Caco-2 (cell line): Measurements from ENCODE around the gene COPS6. TPM values are rescaled to one million over a fixed set of nuclear protein-coding genes. Genes with fewer than 3 reads are reported as not detected.

ENCODE experiments used
- BruUV-seq: library from RNA; stranded (reverse); fragments of 400-500 nt; replicated peaks from 2 replicates; lab custom pipeline; 2021; lab: Mats Ljungman, UMichigan
- CTCF ChIA-PET: fragments of 300-600 bp; sonication (Branson Sonifier 250); formaldehyde crosslinking; loops from one replicate; lab custom pipeline; 2022; ENCODE audit warnings: antibody characterized with exemption; lab: Charles Lee
- POLR2A ChIA-PET: fragments of 300-600 bp; sonication (Branson Sonifier 250); formaldehyde crosslinking; loops from one replicate; lab custom pipeline; 2022; ENCODE audit warnings: antibody characterized with exemption; lab: Charles Lee
- DNase-seq, 2 experiments: peaks; one replicate each; pipeline versions ENCODE4 v3.0.0 to v3.0.0-alpha.2; 2020 to 2022
- H3K27me3 ChIP-seq: replicated peaks from 2 replicates; pipeline ENCODE4 v1.6.0; 2011; ENCODE audit warnings: low read length; ENCODE audit not compliant: control insufficient read depth, insufficient read depth
- H3K36me3 ChIP-seq: 2 replicates; pipeline ENCODE4 v1.5.1; 2011; ENCODE audit warnings: low read length; ENCODE audit not compliant: control insufficient read depth, insufficient read depth
- H3K4me1 ChIP-seq: fragments of 250-450 bp; sonication (Bioruptor Pico); 2 replicates; pipeline ENCODE4 v1.5.1; 2020; ENCODE audit warnings: mild to moderate bottlenecking
- H3K4me3 ChIP-seq: 2 replicates; pipeline ENCODE4 v1.5.1; 2011; ENCODE audit warnings: low read depth, mild to moderate bottlenecking, control low read depth, low read length
- H3K9me3 ChIP-seq: fragments of 250-450 bp; sonication (Bioruptor Pico); 2 replicates; pipeline ENCODE4 v1.5.1; 2020; ENCODE audit warnings: mild to moderate bottlenecking, moderate library complexity
- H3K27ac Mint-ChIP-seq: one replicate; pipeline ENCODE4 v1.8.0; 2022; ENCODE audit warnings: mixed read lengths; ENCODE audit not compliant: unreplicated experiment
- H3K27me3 Mint-ChIP-seq: one replicate; pipeline ENCODE4 v1.8.0; 2022; ENCODE audit warnings: mixed read lengths; ENCODE audit not compliant: insufficient read depth, unreplicated experiment
- H3K36me3 Mint-ChIP-seq: one replicate; pipeline ENCODE4 v1.8.0; 2022; ENCODE audit warnings: mild to moderate bottlenecking, mixed read lengths; ENCODE audit not compliant: insufficient read depth, unreplicated experiment
- H3K4me1 Mint-ChIP-seq: one replicate; pipeline ENCODE4 v1.8.0; 2022; ENCODE audit warnings: low read depth, mixed read lengths; ENCODE audit not compliant: unreplicated experiment
- H3K4me3 Mint-ChIP-seq: one replicate; pipeline ENCODE4 v1.8.0; 2022; ENCODE audit warnings: mild to moderate bottlenecking, moderate library complexity, mixed read lengths; ENCODE audit not compliant: unreplicated experiment
- H3K9me3 Mint-ChIP-seq: one replicate; pipeline ENCODE4 v1.8.0; 2022; ENCODE audit warnings: mixed read lengths; ENCODE audit not compliant: unreplicated experiment
- intact Hi-C: fragments of 100-400 bp; cut with micrococcal nuclease; formaldehyde crosslinking; loops from one replicate; pipeline ENCODE4 v1.10.0; 2022; ENCODE audit not compliant: unreplicated experiment
- total RNA-seq: library from RNA; stranded (reverse); gene quantifications from 2 replicates; pipeline ENCODE4 v1.2.3, GENCODE V29; 2022
- TF ChIP-seq, protein P1 (sequence below), 2 experiments: fragments of 200-600 bp in 1 of 2; IDR thresholded peaks; 1 replicate in 1 of 2; 2 replicates in 1 of 2; pipeline versions ENCODE4 v1.5.1 to v1.8.0; 2011 to 2022; ENCODE audit warnings: antibody characterized with exemption in 1 of 2, control low read depth in 1 of 2, inconsistent platforms in 1 of 2, low read depth in 1 of 2, low read length in 1 of 2, mild to moderate bottlenecking in 1 of 2, moderate library complexity in 1 of 2; ENCODE audit not compliant: insufficient read depth in 1 of 2, severe bottlenecking in 1 of 2, unreplicated experiment in 1 of 2

The COPS6 gene
- total RNA-seq, 1 experiment from 2014 or later: 142 TPM

DNA sequence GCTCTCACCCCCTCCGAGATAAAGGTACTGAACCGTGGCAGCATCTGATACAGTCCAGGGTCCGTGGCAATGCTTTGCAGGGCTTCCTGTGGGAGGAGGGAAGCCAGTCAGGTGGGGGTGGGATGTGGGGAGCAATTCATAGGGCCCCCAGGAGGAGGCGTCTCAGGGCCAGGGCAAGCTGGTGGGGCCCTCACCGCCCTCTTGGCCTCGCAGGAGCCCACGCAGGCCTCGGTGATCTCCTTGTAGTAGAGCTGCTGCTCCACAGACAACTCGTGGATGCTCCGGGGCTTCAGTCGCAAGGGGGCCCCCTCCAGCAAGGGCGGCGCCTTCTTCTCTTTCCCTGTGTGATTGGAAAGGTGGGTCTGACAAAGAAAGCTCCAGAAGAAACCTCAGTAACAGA is 23.1 kb downstream of the COPS6 start:
- TF ChIP-seq, protein P1, sequence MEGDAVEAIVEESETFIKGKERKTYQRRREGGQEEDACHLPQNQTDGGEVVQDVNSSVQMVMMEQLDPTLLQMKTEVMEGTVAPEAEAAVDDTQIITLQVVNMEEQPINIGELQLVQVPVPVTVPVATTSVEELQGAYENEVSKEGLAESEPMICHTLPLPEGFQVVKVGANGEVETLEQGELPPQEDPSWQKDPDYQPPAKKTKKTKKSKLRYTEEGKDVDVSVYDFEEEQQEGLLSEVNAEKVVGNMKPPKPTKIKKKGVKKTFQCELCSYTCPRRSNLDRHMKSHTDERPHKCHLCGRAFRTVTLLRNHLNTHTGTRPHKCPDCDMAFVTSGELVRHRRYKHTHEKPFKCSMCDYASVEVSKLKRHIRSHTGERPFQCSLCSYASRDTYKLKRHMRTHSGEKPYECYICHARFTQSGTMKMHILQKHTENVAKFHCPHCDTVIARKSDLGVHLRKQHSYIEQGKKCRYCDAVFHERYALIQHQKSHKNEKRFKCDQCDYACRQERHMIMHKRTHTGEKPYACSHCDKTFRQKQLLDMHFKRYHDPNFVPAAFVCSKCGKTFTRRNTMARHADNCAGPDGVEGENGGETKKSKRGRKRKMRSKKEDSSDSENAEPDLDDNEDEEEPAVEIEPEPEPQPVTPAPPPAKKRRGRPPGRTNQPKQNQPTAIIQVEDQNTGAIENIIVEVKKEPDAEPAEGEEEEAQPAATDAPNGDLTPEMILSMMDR (IDR thresholded peaks at IDR 0.05; ENCODE audit: insufficient read depth in 1 of 2, low read depth in 1 of 2, low read length in 1 of 2, severe bottlenecking in 1 of 2, unreplicated experiment in 1 of 2): peak in 1 of 2 experiments; percentile 16
- BruUV-seq: no TSS peak
- H3K36me3 Mint-ChIP-seq: peaks cover 60% of the 10 kb centered on the region
- no peaks in the 10 kb centered on the region for H3K27me3 Mint-ChIP-seq
- no peak overlapping the region for H3K4me3 Mint-ChIP-seq
- H3K4me1 Mint-ChIP-seq: peaks cover 13% of the 10 kb centered on the region
- no peak for DNase-seq
- H3K4me1 ChIP-seq: peaks cover 3% of the 10 kb centered on the region; the same call in 1 of the 2 replicates
- no peak overlapping the region for H3K4me3 ChIP-seq
- H3K9me3 Mint-ChIP-seq: peaks cover 9% of the 10 kb centered on the region
- H3K27me3 ChIP-seq: no peaks in the 10 kb centered on the region
- intact Hi-C loops: no loop called here
- H3K27ac Mint-ChIP-seq: no peak overlapping the region
- H3K36me3 ChIP-seq: peaks cover 2% of the 10 kb centered on the region; the same call in 1 of the 2 replicates
- H3K9me3 ChIP-seq: no peaks in the 10 kb centered on the region
- ChIA-PET CTCF (interaction anchor here (1.3 kb wide), 1 partner anchor 19 kb away, joined by 3 read pairs; no protein-coding TSS in a partner anchor), POLR2A (interaction anchor here (1.3 kb wide), 1 partner anchor 10 kb away, joined by 4 read pairs; the partner anchor contains the start of genes AP4M1 and MCM7)

DNA sequence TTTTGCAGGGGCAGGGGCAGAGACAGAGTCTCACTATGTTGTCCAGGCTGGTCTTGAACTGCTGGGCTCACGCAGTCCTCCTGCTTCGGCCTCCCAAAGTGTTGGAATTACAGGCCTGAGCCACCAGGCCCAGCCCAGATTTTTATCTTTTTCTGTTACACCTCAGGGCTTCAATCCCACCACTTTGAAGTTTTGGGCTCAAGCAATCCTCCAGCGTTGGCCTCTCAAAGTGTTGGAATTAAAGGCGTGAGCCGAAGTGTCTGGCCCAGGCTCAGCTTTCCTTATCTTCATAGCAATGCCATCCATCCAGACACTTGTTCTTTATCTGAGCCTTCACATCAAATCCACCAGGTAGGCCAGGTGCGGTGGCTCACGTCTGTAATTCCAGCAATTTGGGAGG is 26.3 kb downstream of the COPS6 start:
- no TSS peak for BruUV-seq
- intact Hi-C loops: no loop called here
- H3K4me1 Mint-ChIP-seq: peaks cover 13% of the 10 kb centered on the region
- peaks cover 53% of the 10 kb centered on the region for H3K36me3 Mint-ChIP-seq
- TF ChIP-seq, protein P1 (IDR thresholded peaks at IDR 0.05; ENCODE audit: insufficient read depth in 1 of 2, low read depth in 1 of 2, low read length in 1 of 2, severe bottlenecking in 1 of 2, unreplicated experiment in 1 of 2): no peak
- H3K9me3 Mint-ChIP-seq: peaks cover 9% of the 10 kb centered on the region
- H3K4me3 ChIP-seq: no peak overlapping the region
- H3K27me3 ChIP-seq: no peaks in the 10 kb centered on the region
- no peaks in the 10 kb centered on the region; the same call in 1 of the 2 replicates for H3K36me3 ChIP-seq
- H3K9me3 ChIP-seq: no peaks in the 10 kb centered on the region
- H3K27ac Mint-ChIP-seq: no peak overlapping the region
- no peak overlapping the region for H3K4me3 Mint-ChIP-seq
- no peaks in the 10 kb centered on the region for H3K27me3 Mint-ChIP-seq
- ChIA-PET CTCF (interaction anchor here (0.7 kb wide), 2 partner anchors 18 to 735 kb away, joined by 3 to 4 read pairs; no protein-coding TSS in a partner anchor), POLR2A (no interaction called here)
- DNase-seq: no peak
- peaks cover 4% of the 10 kb centered on the region for H3K4me1 ChIP-seq

DNA sequence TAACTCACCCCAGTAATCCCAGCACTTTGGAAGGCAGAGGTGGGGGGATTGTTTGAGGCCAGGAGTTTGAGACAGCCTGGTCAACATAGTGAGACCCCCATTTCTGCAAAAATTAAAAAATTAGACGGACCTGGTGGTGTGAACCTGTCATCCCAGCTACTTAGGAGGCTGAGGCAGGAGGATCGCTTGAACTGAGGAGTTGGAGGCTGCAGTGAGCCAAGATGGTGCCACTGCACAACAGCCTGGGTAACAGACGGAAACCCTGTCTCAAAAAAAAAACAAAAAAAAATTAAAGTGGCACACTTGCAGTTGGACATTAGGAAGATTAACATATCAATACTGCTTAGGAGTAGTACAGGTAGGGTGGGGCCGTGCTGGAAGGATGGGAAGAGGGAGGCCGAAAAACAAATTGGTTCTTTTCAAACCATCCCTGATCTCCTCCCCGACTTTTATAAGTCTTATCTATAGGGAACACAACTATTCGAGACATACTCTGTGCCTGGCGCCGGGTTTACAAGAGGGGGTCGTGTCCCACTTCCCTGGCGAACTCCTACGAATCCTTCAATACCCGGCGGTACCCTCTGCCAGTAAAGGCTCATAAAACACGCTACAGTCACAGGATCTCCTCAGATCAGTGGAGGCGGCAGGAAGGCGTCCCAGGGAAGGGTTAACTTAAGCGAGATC is 29.8 kb downstream of the COPS6 start:
- TF ChIP-seq, protein P1 (IDR thresholded peaks at IDR 0.05; ENCODE audit: insufficient read depth in 1 of 2, low read depth in 1 of 2, low read length in 1 of 2, severe bottlenecking in 1 of 2, unreplicated experiment in 1 of 2): no peak
- H3K4me3 ChIP-seq: peak overlapping the region; percentile 65
- peaks cover 34% of the 10 kb centered on the region for H3K36me3 Mint-ChIP-seq
- H3K27ac Mint-ChIP-seq: peak overlapping the region; percentile 100
- DNase-seq: no peak
- ChIA-PET CTCF (interaction anchor here (0.7 kb wide), 1 partner anchor 12 kb away, joined by 3 read pairs; no protein-coding TSS in a partner anchor), POLR2A (no interaction called here)
- peaks cover 9% of the 10 kb centered on the region for H3K9me3 Mint-ChIP-seq
- peaks cover 20% of the 10 kb centered on the region for H3K4me1 Mint-ChIP-seq
- no peaks in the 10 kb centered on the region for H3K27me3 Mint-ChIP-seq
- BruUV-seq: TSS peak; percentile 50
- intact Hi-C loops: loop anchor here (1.0 kb wide), 1 partner anchor 9 kb away; no protein-coding TSS in a partner anchor
- H3K4me3 Mint-ChIP-seq: peak overlapping the region; percentile 100
- no peaks in the 10 kb centered on the region for H3K27me3 ChIP-seq
- peaks cover 10% of the 10 kb centered on the region for H3K4me1 ChIP-seq
- no peaks in the 10 kb centered on the region for H3K36me3 ChIP-seq
- H3K9me3 ChIP-seq: no peaks in the 10 kb centered on the region
